Measurements from ENCODE around the gene FLRT2. TPM values are rescaled to one million over a fixed set of nuclear protein-coding genes. Genes with fewer than 3 reads are reported as not detected.

The FLRT2 gene
- total RNA-seq, 1 experiment from 2014 or later = 0.43 TPM

DNA sequence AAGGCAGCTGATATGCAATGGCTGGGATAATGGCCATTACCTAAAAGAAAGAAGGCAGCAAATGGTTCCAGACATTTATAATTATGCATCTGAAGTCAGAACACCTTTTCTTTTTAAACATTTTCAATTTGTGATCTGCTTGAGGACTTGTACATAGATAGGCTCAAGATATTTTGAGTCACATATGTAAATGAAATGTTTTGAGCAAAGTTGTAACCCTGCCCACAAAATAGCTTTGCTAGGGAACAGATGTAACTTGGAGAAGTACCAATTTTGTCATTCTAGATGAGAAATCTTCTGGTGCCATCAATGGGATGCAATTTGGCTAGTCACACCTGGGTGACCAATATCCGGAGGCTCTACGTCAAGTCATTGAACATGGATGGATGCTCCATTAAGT lies 123.1 kb downstream of the FLRT2 start:
- no peaks in the 10 kb centered on the region for H3K36me3 ChIP-seq (ENCODE audit: control insufficient read depth, insufficient read depth, low read length)
- H3K9me3 ChIP-seq = no peaks in the 10 kb centered on the region
- Mint-ChIP-seq H3K9me3 (ENCODE audit: unreplicated experiment) (no peaks in the 10 kb centered on the region), H3K4me1 (ENCODE audit: low read depth, unreplicated experiment) (no peaks in the 10 kb centered on the region), H3K36me3 (ENCODE audit: insufficient read depth, unreplicated experiment) (no peaks in the 10 kb centered on the region), H3K4me3 (ENCODE audit: unreplicated experiment) (no peak overlapping the region), H3K27ac (ENCODE audit: unreplicated experiment) (no peak overlapping the region), H3K27me3 (ENCODE audit: insufficient read depth, unreplicated experiment) (no peaks in the 10 kb centered on the region)
- DNase-seq = no peak
- no peak for TF ChIP-seq CTCF (IDR thresholded peaks at IDR 0.05; ENCODE audit: insufficient read depth in 1 of 2, low read depth in 1 of 2, low read length in 1 of 2, severe bottlenecking in 1 of 2, unreplicated experiment in 1 of 2)
- no peaks in the 10 kb centered on the region for H3K27me3 ChIP-seq (replicated peaks; ENCODE audit: control insufficient read depth, insufficient read depth, low read length)
- no peaks in the 10 kb centered on the region for H3K4me1 ChIP-seq
- POLR2A ChIA-PET = no interaction called here
- H3K4me3 ChIP-seq (ENCODE audit: low read depth, low read length) = no peak overlapping the region
- no TSS peak for BruUV-seq (replicated peaks)
- CTCF ChIA-PET = no interaction called here
- intact Hi-C loops (cut with micrococcal nuclease; ENCODE audit: unreplicated experiment) = no loop called here

- no peaks in the 10 kb centered on the region for H3K27me3 ChIP-seq (replicated peaks; ENCODE audit: control insufficient read depth, insufficient read depth, low read length)
- no peak for DNase-seq
- H3K36me3 ChIP-seq (ENCODE audit: control insufficient read depth, insufficient read depth, low read length) = no peaks in the 10 kb centered on the region
- H3K36me3 Mint-ChIP-seq (ENCODE audit: insufficient read depth, unreplicated experiment) = no peaks in the 10 kb centered on the region
- intact Hi-C loops (cut with micrococcal nuclease; ENCODE audit: unreplicated experiment) = no loop called here
- no peaks in the 10 kb centered on the region for H3K4me1 ChIP-seq
- H3K4me3 Mint-ChIP-seq (ENCODE audit: unreplicated experiment) = no peak overlapping the region
- H3K27me3 Mint-ChIP-seq (ENCODE audit: insufficient read depth, unreplicated experiment) = peaks cover 3% of the 10 kb centered on the region
- ChIA-PET POLR2A (no interaction called here), CTCF (no interaction called here)
- H3K4me1 Mint-ChIP-seq (ENCODE audit: low read depth, unreplicated experiment) = no peaks in the 10 kb centered on the region
- no peak for TF ChIP-seq CTCF (IDR thresholded peaks at IDR 0.05; ENCODE audit: insufficient read depth in 1 of 2, low read depth in 1 of 2, low read length in 1 of 2, severe bottlenecking in 1 of 2, unreplicated experiment in 1 of 2)
- no peak overlapping the region for H3K27ac Mint-ChIP-seq (ENCODE audit: unreplicated experiment)
- BruUV-seq (replicated peaks) = no TSS peak
- no peak overlapping the region for H3K4me3 ChIP-seq (ENCODE audit: low read depth, low read length)
- no peaks in the 10 kb centered on the region for H3K9me3 Mint-ChIP-seq (ENCODE audit: unreplicated experiment)
- H3K9me3 ChIP-seq = no peaks in the 10 kb centered on the region
These were observed 130.4 kb downstream of the FLRT2 start for GRCh38 chr14:85660243-85660922.

GRCh38 chr14:85662096-85662495 lies 132.2 kb downstream of the FLRT2 start:
- Mint-ChIP-seq H3K27me3 (ENCODE audit: insufficient read depth, unreplicated experiment) (peaks cover 7% of the 10 kb centered on the region), H3K9me3 (ENCODE audit: unreplicated experiment) (no peaks in the 10 kb centered on the region), H3K4me3 (ENCODE audit: unreplicated experiment) (no peak overlapping the region), H3K4me1 (ENCODE audit: low read depth, unreplicated experiment) (no peaks in the 10 kb centered on the region), H3K27ac (ENCODE audit: unreplicated experiment) (no peak overlapping the region), H3K36me3 (ENCODE audit: insufficient read depth, unreplicated experiment) (no peaks in the 10 kb centered on the region)
- CTCF ChIA-PET = no interaction called here
- no peak for DNase-seq
- TF ChIP-seq CTCF (IDR thresholded peaks at IDR 0.05; ENCODE audit: insufficient read depth in 1 of 2, low read depth in 1 of 2, low read length in 1 of 2, severe bottlenecking in 1 of 2, unreplicated experiment in 1 of 2) = no peak
- BruUV-seq (replicated peaks) = no TSS peak
- Histone ChIP-seq H3K4me3 (ENCODE audit: low read depth, low read length) (no peak overlapping the region), H3K36me3 (ENCODE audit: control insufficient read depth, insufficient read depth, low read length) (no peaks in the 10 kb centered on the region), H3K4me1 (no peaks in the 10 kb centered on the region), H3K27me3 (replicated peaks; ENCODE audit: control insufficient read depth, insufficient read depth, low read length) (no peaks in the 10 kb centered on the region), H3K9me3 (no peaks in the 10 kb centered on the region)
- intact Hi-C loops (cut with micrococcal nuclease; ENCODE audit: unreplicated experiment) = no loop called here
- POLR2A ChIA-PET = no interaction called here

Data from Caco-2 (cell line).